IPS-NIHi11 (cell line): ENCODE data around the gene QRFPR.
"Not testable (repeated sequence)": the region's sequence is repeated elsewhere in the genome, so short reads cannot be mapped to it uniquely, and the experiment has no call there.

Experiments
- DNase-seq: peaks from one replicate; pipeline ENCODE4 v3.0.0; 2012; ENCODE audit warnings: mixed read lengths, low spot score

The QRFPR gene

DNA sequence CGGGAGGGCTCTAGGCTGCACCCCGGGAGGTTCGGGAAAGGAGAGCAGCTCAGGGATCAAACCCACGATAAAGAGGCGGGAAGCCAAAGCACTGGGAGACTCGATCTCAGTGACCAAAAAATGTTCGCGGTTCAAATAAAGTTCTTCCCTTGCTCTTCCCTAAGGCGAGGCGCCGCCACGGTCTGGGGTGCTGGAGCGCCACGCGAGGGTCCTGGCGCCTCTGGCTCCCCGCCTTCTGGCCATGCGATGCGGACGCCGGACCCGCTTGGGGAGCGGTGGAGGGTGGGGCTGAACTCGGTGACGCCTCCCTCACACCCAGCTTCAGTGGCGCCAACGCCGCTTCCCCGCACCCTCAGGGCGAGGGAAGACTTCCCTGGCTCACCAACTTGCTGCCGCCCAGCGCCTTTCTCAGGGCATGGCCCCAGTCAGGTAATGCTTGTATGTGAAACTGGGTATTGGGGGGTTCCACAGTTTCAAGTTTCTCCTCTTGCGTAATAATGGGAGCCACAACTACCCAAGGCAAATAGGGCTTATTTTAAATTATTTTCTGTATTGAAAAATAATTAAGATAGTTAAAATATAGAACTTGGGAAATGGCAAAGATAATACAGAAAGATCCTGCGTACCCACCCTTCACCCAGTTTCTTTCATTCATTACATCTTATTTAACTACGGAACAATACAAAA is at the start of gene QRFPR:
QRFPR (minus strand) TSS at position 243 of the 687 bp plus-strand sequence. CDS start 371 bp downstream, outside the sequence.
- peak; percentile 46 for DNase-seq

DNA sequence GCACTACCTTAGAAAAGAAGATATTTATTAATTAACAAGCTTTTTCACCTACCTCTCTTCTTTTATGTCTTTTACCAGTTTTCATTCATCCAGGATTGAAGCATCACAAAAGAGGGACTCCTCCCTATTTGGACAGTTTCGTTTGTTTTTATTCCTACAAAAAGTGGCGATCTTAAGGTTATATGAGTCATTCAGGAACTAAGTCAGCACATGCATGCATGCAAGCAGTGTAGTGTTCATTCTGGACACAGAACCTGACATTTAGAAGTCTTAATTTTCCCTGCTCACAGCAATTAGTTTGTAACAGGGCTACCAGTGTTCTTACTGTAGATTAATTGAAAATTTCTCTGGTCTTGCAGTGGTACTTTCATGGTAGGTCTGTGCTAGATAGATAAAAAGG is 47.9 kb upstream of the QRFPR start:
- no peak for DNase-seq

DNA sequence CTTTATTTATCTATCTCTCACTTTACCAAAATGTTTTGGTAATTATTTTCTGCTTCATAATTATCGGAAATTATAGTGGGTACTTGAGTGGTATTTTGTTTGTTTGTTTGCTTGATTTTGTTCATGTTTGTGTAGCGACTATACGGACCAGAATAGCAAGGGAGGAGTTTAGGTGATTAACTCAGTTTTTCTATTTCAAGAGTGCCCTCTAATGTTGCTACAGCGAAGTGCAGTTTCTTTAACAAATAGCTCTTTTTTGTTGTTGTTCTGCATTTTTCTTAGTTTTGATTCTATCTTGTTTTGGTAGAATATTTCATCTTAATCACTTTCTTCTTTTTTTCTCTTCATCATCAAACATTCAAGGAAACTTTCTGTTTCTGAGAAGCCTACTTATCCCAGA is 40.8 kb upstream of the QRFPR start:
- DNase-seq = peak; percentile 18

DNA sequence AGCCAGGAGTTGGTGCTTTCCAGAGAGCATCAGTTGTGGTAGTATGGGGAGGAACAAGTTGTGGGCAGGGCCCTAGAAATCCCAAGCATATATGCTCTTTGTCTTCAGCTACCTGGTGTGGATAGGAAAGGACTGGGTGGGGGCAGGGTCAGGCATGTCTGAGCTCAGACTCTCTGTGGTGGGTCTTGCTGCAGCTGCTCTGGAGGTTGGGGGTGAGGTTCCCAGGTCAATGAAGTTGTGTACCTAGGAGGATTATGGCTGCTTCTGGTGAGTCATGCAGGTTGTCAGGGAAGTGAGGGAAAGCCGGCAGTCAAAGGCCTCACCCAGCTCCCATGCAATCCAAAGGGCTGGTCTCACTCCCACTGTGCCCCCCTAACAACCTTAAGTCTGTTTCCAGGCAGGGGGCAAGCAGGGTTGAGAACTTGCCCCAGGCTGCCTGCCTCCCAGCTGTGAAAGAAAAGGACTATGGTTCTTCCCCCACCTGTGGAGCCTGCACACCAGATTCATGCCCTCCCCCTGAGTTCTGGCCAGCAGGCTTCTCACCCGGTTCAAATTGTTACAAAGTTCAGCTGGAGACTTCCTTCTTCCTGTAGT is 30.4 kb upstream of the QRFPR start:
- no peak for DNase-seq

DNA sequence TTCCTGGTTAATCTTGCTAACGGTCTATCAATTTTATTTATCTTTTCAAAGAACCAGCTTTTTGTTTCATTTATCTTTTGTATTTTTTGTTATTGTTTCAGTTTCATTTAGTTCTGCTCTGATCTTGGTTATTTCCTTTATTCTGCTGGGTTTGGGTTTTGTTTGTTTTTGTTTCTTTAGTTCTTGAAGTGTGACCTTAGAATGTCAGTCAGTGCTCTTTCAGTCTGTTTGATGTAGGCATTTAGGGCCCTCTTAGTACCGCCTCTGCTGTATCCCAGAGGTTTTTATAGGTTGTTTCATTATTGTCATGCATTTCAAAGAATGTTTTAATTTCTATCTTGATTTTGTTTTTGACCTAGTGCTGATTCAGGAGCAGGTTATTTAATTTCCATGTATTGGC is 27.7 kb upstream of the QRFPR start:
- DNase-seq = not testable (repeated sequence)

DNA sequence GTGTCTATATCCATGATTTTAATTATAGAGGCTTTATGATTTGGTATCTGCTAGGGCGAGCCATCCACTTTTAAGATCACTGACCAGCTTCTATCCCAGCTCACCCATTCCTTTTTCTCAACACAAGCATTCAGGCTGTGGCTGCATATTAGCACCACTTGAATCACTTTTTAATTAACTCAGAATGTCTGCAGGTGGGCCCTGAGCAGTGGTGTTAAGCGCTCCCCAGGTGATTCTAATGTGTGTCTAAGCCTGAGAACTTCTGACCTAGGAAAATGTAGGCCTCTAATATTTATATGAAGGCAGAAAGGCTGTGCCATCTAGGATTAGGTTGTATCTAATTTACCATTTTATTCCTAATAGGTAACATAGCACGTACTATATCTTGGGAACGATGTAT is 19.8 kb upstream of the QRFPR start:
- no peak for DNase-seq

DNA sequence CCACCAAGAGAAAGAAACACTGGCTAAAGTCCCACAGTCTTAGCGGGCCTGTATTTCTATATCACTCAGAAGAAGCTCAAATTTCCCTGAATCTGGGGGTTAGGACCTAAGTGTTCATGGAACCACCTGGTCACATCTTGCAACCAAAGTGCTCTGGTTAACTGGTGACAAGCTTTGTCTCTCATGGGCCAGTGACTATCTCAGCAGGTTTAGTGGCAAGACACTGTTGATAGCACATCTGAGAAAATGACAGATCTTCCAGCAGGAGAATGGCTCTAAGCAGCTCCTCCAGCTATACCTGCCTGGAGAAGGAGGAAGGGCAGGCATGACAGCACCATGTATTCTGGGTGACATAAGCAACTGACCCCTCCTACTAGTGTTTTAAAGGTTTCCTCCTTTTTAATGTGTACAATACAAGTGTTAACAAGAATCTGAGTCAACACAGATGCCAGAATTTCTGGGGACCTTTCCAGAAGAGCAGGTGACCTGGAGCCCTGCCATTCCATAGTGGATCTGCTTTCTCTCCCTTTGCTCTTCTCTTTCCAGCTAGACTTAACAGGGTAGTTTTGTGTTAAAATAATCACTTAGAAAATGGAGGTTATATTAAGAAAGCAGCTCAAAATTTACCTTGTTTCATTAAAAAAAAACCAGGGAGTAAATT is 17.3 kb upstream of the QRFPR start:
- DNase-seq = no peak

DNA sequence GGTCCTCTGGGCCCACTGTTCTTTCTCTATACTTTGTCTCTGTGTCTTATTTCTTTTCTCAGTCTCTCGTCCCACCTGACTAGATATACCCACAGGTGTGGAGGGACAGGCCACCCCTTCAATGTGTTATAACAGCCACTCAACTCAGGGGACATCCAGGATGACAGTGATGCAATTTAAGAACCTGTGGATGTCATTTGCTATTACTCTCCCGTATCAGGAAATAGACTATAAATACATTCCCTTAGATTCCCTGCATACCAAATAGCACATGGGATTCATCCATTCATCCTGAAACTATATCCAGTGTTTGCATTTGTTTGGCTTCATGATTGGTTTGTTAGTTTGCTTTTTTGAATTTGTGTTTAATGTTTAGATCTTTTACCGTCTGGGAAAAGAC is 16.6 kb upstream of the QRFPR start:
- no peak for DNase-seq

DNA sequence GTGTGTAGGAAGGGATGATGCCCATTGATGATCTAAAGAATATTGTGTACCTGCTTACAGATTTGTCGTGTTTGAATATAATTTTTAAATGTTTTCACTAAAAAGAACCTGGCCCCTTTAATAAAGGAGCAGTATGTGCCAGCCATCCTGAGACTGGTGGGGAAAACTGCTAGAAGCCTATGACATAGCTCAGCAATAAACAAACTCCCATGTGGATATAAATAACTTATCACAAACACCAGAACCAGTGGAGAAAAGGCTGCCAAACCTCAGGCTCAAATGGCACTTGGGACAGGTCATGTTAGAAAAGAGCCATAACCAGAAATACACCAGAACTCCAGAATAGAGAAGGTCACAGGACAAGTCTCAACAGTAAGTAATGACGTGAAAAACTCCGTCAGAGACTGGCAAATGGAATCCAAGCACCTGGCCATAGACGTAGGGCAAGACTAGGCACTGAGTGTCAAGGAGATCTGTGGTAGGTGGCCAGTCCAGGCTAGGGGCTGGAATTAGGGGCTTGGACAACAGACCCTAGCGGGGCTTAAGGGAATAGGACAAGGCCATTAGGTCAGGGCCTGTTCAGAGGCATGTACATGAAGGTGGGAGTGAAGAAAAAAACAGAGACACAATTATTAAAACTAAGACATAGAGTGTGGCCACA is 11.7 kb upstream of the QRFPR start:
- no peak for DNase-seq

DNA sequence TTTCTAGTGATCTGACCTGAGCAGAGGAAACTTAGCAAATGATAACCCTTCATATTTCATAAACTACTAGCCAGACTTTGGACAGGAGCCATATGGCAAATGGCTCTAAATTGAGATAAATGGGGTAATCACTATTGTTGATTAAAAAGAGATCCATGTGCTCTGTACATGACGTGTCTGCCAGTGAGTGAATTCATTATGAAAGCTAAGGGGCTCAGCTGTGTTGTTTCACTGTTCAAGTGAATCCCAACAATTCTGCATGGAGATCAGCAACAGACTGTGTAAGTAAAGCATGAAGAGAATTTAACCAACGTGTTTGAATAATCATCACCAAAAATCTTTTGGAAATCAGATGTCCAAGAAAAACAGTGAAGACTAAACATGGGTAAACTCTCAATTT is 9.5 kb upstream of the QRFPR start:
- DNase-seq = no peak

DNA sequence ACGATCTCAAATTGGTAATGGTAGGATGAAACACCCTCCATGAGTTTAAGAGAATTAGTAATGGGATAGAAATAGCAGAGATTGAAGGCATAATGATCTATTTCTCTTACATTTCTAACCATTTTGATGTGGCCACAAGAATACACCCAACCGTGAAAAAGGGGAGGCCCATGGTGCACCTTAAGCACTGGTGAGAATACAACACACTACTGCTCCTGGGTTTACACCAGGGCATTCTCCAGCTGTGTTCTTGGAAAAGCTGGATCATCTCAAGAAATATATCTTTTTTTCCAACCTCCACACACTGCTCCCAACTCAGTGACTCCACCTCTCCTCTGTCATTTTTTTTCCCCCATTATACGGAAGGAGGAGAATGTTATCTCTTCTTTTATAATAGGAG is 1.5 kb downstream of the QRFPR start:
- DNase-seq = no peak

DNA sequence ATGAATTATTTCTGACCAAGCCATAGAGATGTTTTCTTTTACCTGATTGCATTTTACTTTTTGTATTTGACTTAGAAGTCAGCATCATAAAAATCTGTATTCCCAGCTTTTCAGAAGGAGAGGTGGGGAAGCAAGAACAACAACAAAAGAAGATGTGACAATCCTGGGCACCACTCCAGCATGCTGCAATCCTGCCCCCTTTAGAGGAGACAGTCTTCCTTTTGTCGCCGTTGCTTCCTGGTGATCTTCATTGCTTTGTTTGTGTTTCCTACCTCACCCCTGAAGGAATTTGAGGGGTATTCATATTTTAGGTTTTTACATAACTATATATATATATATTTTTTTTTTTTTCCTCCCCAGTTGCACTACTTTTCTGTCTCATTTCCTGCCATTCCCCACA is 3.7 kb downstream of the QRFPR start:
- no peak for DNase-seq

DNA sequence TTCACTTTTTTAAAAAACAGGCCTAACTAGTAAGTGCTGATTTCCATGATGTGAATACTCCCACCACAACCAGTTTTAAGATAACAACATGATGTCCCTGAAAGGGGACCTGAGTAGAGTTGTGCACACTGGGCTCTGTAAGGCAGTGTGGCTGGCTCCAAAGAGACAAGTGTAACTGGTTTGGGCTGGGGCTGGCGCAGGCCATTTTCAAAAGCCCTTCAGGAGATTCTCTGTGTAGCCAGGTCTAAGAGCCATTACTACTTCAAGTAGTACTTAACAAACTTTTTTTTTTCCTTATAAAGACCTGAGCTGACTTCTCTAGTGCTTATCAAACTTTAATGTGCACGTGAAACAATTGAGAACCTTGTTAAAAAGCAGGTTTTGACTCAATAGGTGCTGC is 4.3 kb downstream of the QRFPR start:
- DNase-seq = no peak

DNA sequence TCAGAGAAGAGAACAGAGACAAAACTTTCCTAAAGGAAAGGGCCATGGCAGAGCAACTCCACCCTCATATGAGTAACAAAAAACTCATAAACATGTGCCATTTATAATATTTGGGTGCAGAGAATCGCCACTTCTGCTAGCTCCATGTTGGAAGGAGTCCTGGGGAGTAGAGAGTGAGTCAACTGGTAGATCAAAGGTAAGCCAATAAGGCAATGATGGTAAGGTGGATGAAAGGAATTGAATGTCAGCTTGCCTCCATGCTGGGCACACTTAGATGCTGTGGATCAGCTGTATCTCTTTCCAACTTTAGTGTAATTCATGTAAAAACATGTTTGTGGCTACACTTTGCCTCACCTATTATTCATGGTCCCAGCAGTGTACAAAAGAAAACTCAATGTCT is 4.7 kb downstream of the QRFPR start:
- DNase-seq = no peak

DNA sequence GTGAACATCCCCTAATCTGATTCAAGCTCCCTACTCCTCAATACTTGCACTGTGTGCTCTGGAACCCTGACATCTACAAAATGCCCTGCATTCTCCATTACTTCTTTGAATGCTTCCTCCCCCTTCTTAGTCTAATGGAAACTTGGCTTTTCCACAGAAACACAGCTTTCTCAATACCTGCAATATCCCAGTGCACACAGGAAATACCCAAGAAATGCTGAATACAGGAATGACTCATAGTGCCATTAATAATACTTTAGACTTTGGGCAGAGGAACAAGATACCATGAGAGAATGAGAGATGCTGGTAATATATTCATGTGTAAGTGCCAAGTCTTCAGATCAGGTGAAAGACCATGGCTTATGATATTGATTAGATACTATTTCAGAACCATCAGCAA is 5.6 kb downstream of the QRFPR start:
- no peak for DNase-seq

DNA sequence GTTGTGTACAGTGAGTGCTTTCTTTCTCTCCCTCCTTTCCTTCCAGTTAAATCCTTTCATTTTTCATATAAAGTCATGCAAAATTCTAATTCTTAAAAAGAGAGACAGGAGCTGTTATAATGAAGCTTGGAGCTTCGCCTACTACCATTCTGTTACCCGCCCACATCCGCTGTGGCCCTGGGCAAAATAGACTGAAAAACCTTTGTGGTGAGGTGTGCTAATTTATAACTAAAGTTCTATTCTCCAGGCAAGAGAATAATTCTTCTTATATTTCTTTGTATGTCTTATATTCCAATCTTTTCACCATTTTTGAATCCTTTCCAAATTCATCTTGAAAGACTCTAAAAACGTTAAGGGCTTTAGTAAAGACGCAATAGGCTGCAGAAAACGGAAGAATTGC is 7.0 kb downstream of the QRFPR start:
- DNase-seq = no peak

DNA sequence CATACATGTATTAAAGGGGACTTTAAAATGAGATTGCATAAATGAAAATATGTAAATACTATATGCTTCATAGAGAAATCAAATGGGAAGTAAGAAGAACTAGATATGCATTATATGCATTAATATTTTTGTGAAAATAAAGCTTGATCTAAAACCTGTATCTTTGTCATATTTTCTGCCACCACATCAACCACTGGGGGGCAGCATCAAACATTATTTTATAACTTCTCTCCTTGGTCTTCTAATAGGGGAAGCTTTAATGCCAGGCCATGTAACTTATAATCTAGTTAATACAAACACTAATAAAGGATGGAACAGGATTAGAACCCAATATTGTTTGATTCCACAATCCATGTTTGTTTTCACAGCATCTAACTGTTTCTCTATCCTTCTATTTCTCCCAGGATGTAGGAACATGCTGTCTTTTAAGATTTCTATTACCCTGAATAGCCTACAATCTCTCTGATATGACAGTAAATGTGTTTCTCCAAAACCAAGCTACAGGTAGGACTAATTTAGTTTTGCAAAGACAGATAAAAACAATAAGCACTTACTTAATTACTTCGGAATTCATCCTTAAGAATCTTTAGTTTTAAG is 10.0 kb downstream of the QRFPR start:
- DNase-seq = peak; percentile 28

DNA sequence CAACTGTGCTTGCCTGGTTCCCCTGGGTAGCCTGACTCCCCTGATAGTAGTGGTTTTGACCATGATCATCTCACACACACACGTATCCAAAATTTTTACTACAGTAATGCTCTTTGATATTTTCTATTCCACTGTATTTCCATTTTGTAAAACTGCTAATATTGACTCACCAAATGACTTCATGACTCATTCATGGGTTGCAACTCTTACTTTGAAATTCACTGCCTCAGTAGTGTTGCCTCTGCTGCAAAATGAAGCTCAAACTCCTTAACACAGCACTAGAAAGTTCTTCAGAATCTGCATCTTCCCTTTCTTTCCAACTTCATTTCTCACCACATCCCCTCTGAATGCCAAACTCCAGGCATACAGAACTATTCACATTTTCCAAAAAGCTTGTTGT is 20.3 kb downstream of the QRFPR start:
- DNase-seq = no peak

DNA sequence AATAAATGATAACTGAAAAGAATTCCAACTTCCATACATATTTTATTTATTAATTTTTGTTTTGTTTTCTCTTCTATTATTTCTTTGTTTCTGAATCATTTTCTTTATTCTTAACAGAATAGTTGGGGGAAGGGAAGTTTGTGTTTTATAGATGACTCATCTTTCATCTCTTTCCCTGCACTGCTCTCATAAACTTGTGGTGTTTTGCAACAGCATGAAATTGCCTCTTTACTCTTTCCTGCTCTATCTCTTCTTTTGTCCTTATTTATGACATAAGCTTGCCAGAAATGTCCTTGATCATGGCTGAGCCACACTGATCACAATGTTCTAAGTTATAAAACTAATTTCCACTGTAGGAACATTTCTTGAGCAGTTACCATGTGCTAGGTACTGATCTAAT is 22.3 kb downstream of the QRFPR start:
- DNase-seq = no peak

DNA sequence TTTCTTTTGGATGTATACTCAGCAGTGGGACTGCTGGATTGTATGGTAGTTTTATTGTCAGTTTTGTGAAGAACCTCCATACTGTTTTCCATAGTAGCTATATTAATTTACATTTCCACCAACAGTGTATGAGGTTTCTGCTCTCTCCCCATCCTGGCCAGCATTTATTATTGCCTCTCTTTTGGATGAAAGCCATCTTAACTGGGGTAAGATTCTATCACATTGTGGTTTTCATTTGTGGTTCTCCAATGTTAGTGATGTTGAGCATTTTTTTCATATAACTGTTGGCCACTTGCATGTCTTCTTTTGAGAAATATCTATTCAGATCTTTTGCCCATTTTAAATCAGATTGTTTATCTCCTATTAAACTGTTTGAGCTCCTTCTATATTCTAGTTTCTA is 27.6 kb downstream of the QRFPR start:
- no peak for DNase-seq

DNA sequence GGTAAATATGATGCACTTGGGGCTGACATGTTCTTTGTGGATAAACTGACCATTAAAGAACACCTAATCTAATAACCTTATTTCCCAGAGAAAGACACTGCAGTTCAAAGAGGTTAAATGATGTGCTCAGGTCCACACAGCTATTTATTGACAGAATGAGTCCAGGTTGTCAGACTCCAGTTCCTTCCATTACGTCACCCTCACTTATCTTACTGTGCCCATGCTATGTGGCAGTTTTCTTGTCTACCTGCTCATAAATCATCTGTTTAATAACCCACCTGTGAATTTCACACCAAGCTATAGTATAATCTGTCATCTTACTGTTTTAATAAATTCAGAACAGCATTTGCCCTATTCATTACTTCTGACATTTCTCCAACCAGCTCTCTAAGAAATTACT is 36.7 kb downstream of the QRFPR start:
- DNase-seq = no peak

DNA sequence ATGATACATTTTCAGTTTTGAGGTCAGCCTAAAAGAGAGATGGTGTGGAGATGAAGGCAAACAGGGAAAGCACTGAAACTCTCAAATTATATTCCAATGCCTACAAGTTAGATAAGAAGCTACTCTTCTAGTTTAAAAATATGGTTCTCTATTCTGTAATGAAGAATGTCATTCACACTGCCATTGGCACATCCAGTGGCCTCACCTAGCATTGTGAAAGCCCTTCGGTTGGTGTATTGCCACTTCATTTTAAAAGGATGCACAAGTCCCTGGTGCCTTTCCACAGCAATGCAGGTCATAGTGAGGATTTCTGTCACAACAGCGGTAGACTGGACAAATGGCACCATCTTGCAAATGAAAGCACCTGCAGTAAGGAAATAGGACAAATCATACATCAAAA is 40.6 kb downstream of the QRFPR start:
- no peak for DNase-seq

DNA sequence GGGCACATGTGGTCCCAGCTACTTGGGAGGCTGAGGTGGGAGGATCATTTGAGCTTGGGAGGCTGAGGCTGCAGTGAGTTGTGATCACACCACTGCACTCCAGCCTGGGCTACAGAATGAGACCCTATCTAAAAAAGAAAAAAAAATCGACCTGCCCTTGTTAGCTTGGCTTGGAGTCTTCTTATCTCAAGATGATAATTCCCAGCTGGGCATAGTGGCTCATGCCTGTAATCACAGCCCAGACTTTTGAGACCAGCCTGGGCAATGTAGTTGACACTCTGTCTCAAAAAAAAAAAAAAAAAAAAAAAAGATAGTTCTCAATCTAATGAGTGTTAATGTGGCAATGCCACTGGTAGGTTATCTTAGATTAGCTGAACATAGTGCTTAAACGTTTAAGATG is 41.0 kb downstream of the QRFPR start:
- DNase-seq = no peak
